Activated CD8-positive, alpha-beta memory T cell treated with anti-CD3 and anti-CD28 coated beads, Interleukin-2, amount 50 U/mL, for 1 hour (primary cell): Measurements from ENCODE around the gene TNFRSF14.
"Not testable (repeated sequence)": the region's sequence is repeated elsewhere in the genome, so short reads cannot be mapped to it uniquely, and the experiment has no call there.

Experiments used
- DNase-seq: peaks from one replicate; pipeline ENCODE4 v3.0.0-alpha.2; 2020; ENCODE audit errors: extremely low read depth

TNFRSF14 gene

GRCh38 chr1:2569060-2569459 is 12.9 kb downstream of the TNFRSF14 start:
- no peak for DNase-seq

GRCh38 chr1:2569703-2570102 is 13.5 kb downstream of the TNFRSF14 start:
- not testable (repeated sequence) for DNase-seq

- DNase-seq = no peak
Observed at GRCh38 chr1:2570332-2570731, 14.2 kb downstream of the TNFRSF14 start.

GRCh38 chr1:2571348-2571747 is 15.2 kb downstream of the TNFRSF14 start:
- DNase-seq = no peak

GRCh38 chr1:2573250-2573920 is 17.2 kb downstream of the TNFRSF14 start:
- DNase-seq = no peak

- no peak for DNase-seq
Observed at GRCh38 chr1:2574350-2574749, 18.2 kb downstream of the TNFRSF14 start.

- no peak for DNase-seq
Observed at GRCh38 chr1:2575801-2576663, 19.9 kb downstream of the TNFRSF14 start.

GRCh38 chr1:2577565-2578075 is 21.4 kb downstream of the TNFRSF14 start:
- DNase-seq = not testable (repeated sequence)

GRCh38 chr1:2578758-2579118 is 22.6 kb downstream of the TNFRSF14 start:
- DNase-seq = no peak

GRCh38 chr1:2580691-2581090 is 24.5 kb downstream of the TNFRSF14 start:
- DNase-seq = no peak

GRCh38 chr1:2582391-2582790 is 26.2 kb downstream of the TNFRSF14 start:
- no peak for DNase-seq

- DNase-seq = no peak
Observed at GRCh38 chr1:2583331-2583791, 27.2 kb downstream of the TNFRSF14 start.

GRCh38 chr1:2583871-2584351 is 27.7 kb downstream of the TNFRSF14 start:
- DNase-seq = no peak

GRCh38 chr1:2584686-2585317 is 28.6 kb downstream of the TNFRSF14 start:
- no peak for DNase-seq

- peak; percentile 51 for DNase-seq
Observed at GRCh38 chr1:2585318-2586092, 29.3 kb downstream of the TNFRSF14 start.

- peak; percentile 86 for DNase-seq
Observed at GRCh38 chr1:2586154-2587070, 30.2 kb downstream of the TNFRSF14 start, which contains the start of gene PRXL2B. Gene PRXL2B (plus strand): TSS chr1:2586777. CDS start chr1:2586886, 109 bp downstream.

- DNase-seq = no peak
Observed at GRCh38 chr1:2587071-2587859, 31.1 kb downstream of the TNFRSF14 start.

GRCh38 chr1:2587860-2588571 is 31.8 kb downstream of the TNFRSF14 start:
- DNase-seq = no peak
